Psoas muscle (tissue), 8 donors: ENCODE results near the gene ANKAR. TPM values are rescaled to one million over a fixed set of nuclear protein-coding genes. Genes with fewer than 3 reads are reported as not detected.
"Not testable (repeated sequence)": the region's sequence is repeated elsewhere in the genome, so short reads cannot be mapped to it uniquely, and the experiment has no call there.

ENCODE experiments used
- ATAC-seq, 4 donors: fragments of 200-7000 bp; cut with Tn5 transposase; one replicate each; pipeline ENCODE4 v1.9.1; 2020; ENCODE audit warnings: moderate library complexity in 3 of 4, mild to moderate bottlenecking in 2 of 4
- DNase-seq, 2 donors: peaks; one replicate each; pipeline ENCODE4 v3.0.0-alpha.2; 2020
- H3K27ac ChIP-seq: fragments of 200-600 bp; one replicate; pipeline ENCODE4 v1.8.0; 2022
- H3K27me3 ChIP-seq, 3 donors: fragments of 200-600 bp in 1 of 3; one replicate each; pipeline versions ENCODE4 v1.6.1 to v1.8.0; 2013 to 2022; ENCODE audit warnings: low read length in 2 of 3, mild to moderate bottlenecking in 2 of 3, moderate library complexity in 1 of 3; ENCODE audit not compliant: insufficient read depth in 3 of 3
- H3K36me3 ChIP-seq, 2 donors: fragments of 200-600 bp in 1 of 2; one replicate each; pipeline versions ENCODE4 v1.6.1 to v1.8.0; 2013 to 2022; ENCODE audit warnings: low read depth in 1 of 2, mild to moderate bottlenecking in 1 of 2, moderate library complexity in 1 of 2; ENCODE audit not compliant: insufficient read depth in 1 of 2
- H3K4me1 ChIP-seq: fragments of 200-600 bp; one replicate; pipeline ENCODE4 v1.8.0; 2022
- H3K4me3 ChIP-seq: fragments of 200-600 bp; one replicate; pipeline ENCODE4 v1.8.0; 2022; ENCODE audit warnings: mild to moderate bottlenecking
- H3K9me3 ChIP-seq: fragments of 200-600 bp; one replicate; pipeline ENCODE4 v1.8.0; 2022
- CTCF ChIP-seq: fragments of 200-600 bp; IDR thresholded peaks from one replicate; pipeline ENCODE4 v1.8.0; 2022; ENCODE audit warnings: antibody characterized with exemption
- WGBS, 3 donors: extraction: QIAGEN DNeasy Blood & Tissue Kit; methylation state at CpG; one replicate each; pipeline versions ENCODE4 v1.1.6 to v1.1.7; 2013; 5-methylcytosine and 5-hydroxymethylcytosine counted together
- intact Hi-C, 2 donors: fragments of 100-400 bp; cut with DNase I; formaldehyde crosslinking; loops; one replicate each; pipeline versions ENCODE4 v1.11.0 to v1.14.2; 2022
- polyA plus RNA-seq, 3 donors: library from polyadenylated mRNA; stranded (reverse); fragments of 200-250 nt; gene quantifications; one replicate each; pipeline ENCODE4 v1.2.3, GENCODE V29; 2013
- total RNA-seq, 4 donors: library from RNA; stranded (reverse); fragmentation: NEBNext Ultra II Directional in 2 of 4; extraction: Animal tissue kit (Norgen Biotek cat#: 25700) in 2 of 4; gene quantifications; one replicate each; pipeline versions ENCODE4 v1.2.1 to v1.2.4, GENCODE V29; 2021 to 2023
- donor health status: healthy with polysubstance abuse.
- donor health status: DM: no; HTN: no; CAD: no; lungs with moderate emphysema.
- donor health status: Bipolar disorder and iron deficiency.
- donor health status: healthy.
- donor health status: DM: yes; HTN: yes; CAD: no.
- donor health status: DM: no; HTN: no; CAD: no.
- donor health status: DM: no; HTN: no; CAD: no.
- donor health status: DM: yes; HTN: yes; CAD: no.

ANKAR gene
- total and polyA plus RNA-seq, 7 donors, result 0.72 to 8.7 (median 4.1) TPM

GRCh38 chr2:189702071-189702470, 27.6 kb downstream of the ANKAR start:
- H3K4me1 ChIP-seq, result no peaks in the 10 kb centered on the region
- ATAC-seq (no peak), DNase-seq (no peak)
- H3K27ac ChIP-seq, result no peak overlapping the region
- H3K36me3 ChIP-seq, result peaks cover 0 to 13% of the 10 kb centered on the region in 2 donors
- H3K9me3 ChIP-seq, result no peaks in the 10 kb centered on the region
- TF ChIP-seq CTCF, result no peak
- intact Hi-C loops, result no loop called here
- H3K4me3 ChIP-seq, result no peak overlapping the region
- H3K27me3 ChIP-seq, result no peaks in the 10 kb centered on the region

- Histone ChIP-seq H3K4me3 (no peak overlapping the region), H3K4me1 (no peaks in the 10 kb centered on the region), H3K27ac (no peak overlapping the region), H3K9me3 (no peaks in the 10 kb centered on the region), H3K27me3 (no peaks in the 10 kb centered on the region), H3K36me3 (peaks cover 0 to 25% of the 10 kb centered on the region in 2 donors)
- intact Hi-C loops, result no loop called here
- WGBS, 3 donors, result 85 to 86% (median 85%) methylated on average over 5 of the region's 5 CpGs
- TF ChIP-seq CTCF, result no peak
- ATAC-seq, result no peak
- DNase-seq, result no peak
These were observed 35.2 kb downstream of the ANKAR start for GRCh38 chr2:189709501-189710221.

- ATAC-seq, H3K9me3 ChIP-seq, DNase-seq, H3K4me3 ChIP-seq, H3K27me3 ChIP-seq, intact Hi-C loops, H3K4me1 ChIP-seq, H3K27ac ChIP-seq, H3K36me3 ChIP-seq: not testable (repeated sequence)
- WGBS, 3 donors, result 76 to 92% (median 86%) methylated on average over 1 of the region's 1 CpG
These were observed 43.1 kb downstream of the ANKAR start for GRCh38 chr2:189717593-189717992.

GRCh38 chr2:189719571-189719970, 45.1 kb downstream of the ANKAR start:
- no peak for ATAC-seq
- intact Hi-C loops, result no loop called here
- no peak for DNase-seq
- Histone ChIP-seq H3K36me3 (peaks cover 0 to 8% of the 10 kb centered on the region in 2 donors), H3K9me3 (no peaks in the 10 kb centered on the region), H3K27me3 (no peaks in the 10 kb centered on the region), H3K4me1 (no peaks in the 10 kb centered on the region), H3K4me3 (no peak overlapping the region), H3K27ac (no peak overlapping the region)
- no peak for TF ChIP-seq CTCF
- WGBS, 3 donors, result 91 to 95% (median 91%) methylated on average over 4 of the region's 4 CpGs

- Histone ChIP-seq H3K27ac (no peak overlapping the region), H3K9me3 (no peaks in the 10 kb centered on the region), H3K4me1 (no peaks in the 10 kb centered on the region), H3K27me3 (no peaks in the 10 kb centered on the region), H3K4me3 (no peak overlapping the region), H3K36me3 (peaks cover 0 to 15% of the 10 kb centered on the region in 2 donors)
- intact Hi-C loops, result no loop called here
- TF ChIP-seq CTCF, result no peak
- ATAC-seq (no peak), DNase-seq (no peak)
These were observed 48.7 kb downstream of the ANKAR start for GRCh38 chr2:189723192-189723591.

Other genes with a start within 250 kb of the ANKAR start
- gene WDR75, start 233.2 kb upstream of the ANKAR start, total RNA-seq, result 10 to 100 TPM; 17.4 to 20.3 (median 18.6) TPM
- 10 to 100 TPM in 2 of 3 donors, 1 to 10 TPM in 1; 9.2 to 16.7 (median 10.8) TPM for gene WDR75, start 233.2 kb upstream of the ANKAR start, polyA plus RNA-seq
- gene SLC40A1, start 93.9 kb upstream of the ANKAR start, total RNA-seq, result 10 to 100 TPM; 21.5 to 65.7 (median 34.6) TPM
- 10 to 100 TPM in 2 of 3 donors, 1 to 10 TPM in 1; 8.4 to 49.1 (median 19.4) TPM for gene SLC40A1, start 93.9 kb upstream of the ANKAR start, polyA plus RNA-seq
- gene ASNSD1, start 13.2 kb upstream of the ANKAR start, total RNA-seq, result 10 to 100 TPM; 50.8 to 67.0 (median 62.0) TPM
- 100 to 1,000 TPM in 1 of 3 donors, 10 to 100 TPM in 2; 57.9 to 148 (median 66.6) TPM for gene ASNSD1, start 13.2 kb upstream of the ANKAR start, polyA plus RNA-seq
- gene OSGEPL1, start 88.1 kb downstream of the ANKAR start, total RNA-seq, result 1 to 10 TPM; 3.4 to 5.9 (median 4.5) TPM
- gene OSGEPL1, start 88.1 kb downstream of the ANKAR start, polyA plus RNA-seq, result 10 to 100 TPM in 1 of 3 donors, 1 to 10 TPM in 2; 2.9 to 12.3 (median 4.1) TPM
- 10 to 100 TPM; 18.7 to 22.2 (median 20.1) TPM for gene ORMDL1, start 109.7 kb downstream of the ANKAR start, total RNA-seq
- gene ORMDL1, start 109.7 kb downstream of the ANKAR start, polyA plus RNA-seq, result 10 to 100 TPM; 24.0 to 54.5 (median 41.2) TPM
- 10 to 100 TPM in 3 of 4 donors, 1 to 10 TPM in 1; 8.7 to 20.3 (median 11.6) TPM for gene PMS1, start 109.8 kb downstream of the ANKAR start, total RNA-seq
- gene PMS1, start 109.8 kb downstream of the ANKAR start, polyA plus RNA-seq, result 10 to 100 TPM in 1 of 3 donors, 1 to 10 TPM in 2; 4.6 to 10.5 (median 7.4) TPM